ENCODE measurements around the gene PDCD1LG2. TPM values are rescaled to one million over a fixed set of nuclear protein-coding genes. Genes with fewer than 3 reads are reported as not detected.

Gene PDCD1LG2
- total RNA-seq, 1 donor from 2014 or later: 20.4 TPM

DNA sequence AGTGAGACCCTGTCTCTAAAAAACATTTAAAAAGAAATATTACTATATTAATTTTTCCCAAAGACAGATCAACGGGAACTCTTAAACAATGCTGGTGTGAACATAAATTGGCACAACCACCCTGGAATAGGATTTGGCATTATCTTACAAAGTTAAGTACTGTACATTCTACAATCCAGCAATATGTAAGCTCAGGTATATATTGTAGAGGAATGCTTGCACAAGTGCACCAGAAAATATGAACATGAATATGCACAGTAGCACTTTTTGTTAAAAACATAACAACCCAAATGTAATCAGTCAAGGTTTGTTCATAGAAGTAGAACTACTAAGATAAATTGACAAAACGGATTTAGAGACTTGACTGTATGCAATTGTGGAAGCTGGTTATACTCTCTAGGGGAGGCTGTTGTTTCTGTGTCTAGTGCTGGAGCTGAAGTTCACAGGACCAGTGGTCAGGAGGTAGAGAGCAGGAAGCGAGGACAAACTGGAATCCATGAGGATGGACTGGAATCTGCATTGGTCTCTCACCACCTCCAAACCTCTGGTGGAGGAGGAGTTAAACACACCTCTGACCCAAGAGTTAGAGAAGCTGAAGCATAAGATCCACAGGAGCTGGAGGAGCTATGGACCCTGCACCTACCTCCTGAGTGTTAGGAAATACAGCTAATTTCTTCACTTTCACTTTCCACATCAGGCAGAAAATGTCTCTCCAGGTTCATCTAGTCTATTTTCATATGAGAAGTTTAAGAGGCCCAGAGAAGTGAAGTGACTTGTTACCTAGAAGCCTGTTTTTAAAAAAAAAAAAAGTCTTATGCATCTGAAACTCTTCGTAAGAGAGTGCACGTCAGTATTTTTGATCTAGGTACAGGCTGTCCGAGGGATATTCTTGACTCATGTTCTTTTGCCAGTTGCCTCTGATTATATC is 98.2 kb downstream of the PDCD1LG2 start:
- no peak for DNase-seq (ENCODE audit: extremely low read depth, low read depth, low spot score)

DNA sequence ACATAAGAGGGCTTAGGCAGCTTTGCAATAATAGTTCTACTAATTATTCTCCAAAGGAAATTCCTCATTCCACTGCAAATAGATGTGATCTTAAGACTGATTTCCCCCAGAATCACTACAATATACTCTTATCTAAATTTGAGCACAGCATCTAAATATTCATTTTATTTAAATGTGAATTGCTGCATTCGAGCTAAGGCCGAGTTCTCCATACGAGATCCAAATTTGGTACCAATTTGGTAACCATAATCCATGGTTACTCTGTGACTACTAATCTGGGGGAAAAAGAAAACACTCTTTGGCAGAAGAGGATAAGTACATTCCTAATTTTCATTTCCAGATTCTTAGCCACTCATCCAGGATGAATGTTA is 98.9 kb downstream of the PDCD1LG2 start:
- DNase-seq (ENCODE audit: extremely low read depth, low read depth, low spot score): no peak

GRCh38 chr9:5610491-5610890 is 100.2 kb downstream of the PDCD1LG2 start:
- no peak for DNase-seq (ENCODE audit: extremely low read depth, low read depth, low spot score)

- DNase-seq (ENCODE audit: extremely low read depth, low read depth, low spot score): no peak
Measured at GRCh38 chr9:5611321-5612184, 101.2 kb downstream of the PDCD1LG2 start.

GRCh38 chr9:5612185-5612530 is 101.8 kb downstream of the PDCD1LG2 start:
- no peak for DNase-seq (ENCODE audit: extremely low read depth, low read depth, low spot score)

DNA sequence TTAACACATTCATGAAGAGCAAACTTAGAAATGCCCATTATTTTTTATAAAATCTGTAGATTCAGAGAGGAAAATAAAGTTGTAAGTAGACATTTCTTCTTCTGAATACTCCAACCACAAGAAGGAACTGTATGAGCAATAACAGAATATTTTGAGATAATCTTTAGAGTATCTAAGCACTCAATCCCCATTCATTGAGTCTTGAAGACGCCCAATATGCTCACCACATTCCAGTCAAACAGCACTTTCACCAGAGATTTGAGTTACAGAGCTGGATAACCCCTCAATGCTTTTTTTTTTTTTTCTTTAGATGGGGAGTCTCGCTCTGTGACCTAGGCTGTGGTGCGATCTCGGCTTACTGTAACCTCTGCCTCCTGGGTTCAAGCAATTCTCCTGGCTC is 103.9 kb downstream of the PDCD1LG2 start:
- no peak for DNase-seq (ENCODE audit: extremely low read depth, low read depth, low spot score)

DNA sequence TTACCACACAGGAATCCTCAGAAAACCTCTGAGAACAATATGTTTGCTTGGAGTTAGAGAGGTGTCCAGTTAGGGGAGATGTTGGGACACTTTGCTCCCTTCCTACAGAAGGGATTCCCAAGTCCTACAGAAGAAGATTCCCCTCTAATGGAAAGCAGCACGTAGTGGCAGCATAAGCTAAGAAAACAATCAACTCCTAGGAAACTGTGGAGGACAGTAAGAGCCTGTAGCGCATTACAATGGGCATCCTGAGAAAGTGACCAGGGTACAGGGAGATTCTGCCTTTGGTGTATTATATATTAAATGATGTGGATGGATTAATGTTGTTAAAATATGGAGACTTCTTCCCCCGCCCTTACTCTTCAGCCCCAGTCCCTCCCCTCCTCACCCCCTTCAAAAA is 104.7 kb downstream of the PDCD1LG2 start:
- DNase-seq (ENCODE audit: extremely low read depth, low read depth, low spot score): no peak

DNA sequence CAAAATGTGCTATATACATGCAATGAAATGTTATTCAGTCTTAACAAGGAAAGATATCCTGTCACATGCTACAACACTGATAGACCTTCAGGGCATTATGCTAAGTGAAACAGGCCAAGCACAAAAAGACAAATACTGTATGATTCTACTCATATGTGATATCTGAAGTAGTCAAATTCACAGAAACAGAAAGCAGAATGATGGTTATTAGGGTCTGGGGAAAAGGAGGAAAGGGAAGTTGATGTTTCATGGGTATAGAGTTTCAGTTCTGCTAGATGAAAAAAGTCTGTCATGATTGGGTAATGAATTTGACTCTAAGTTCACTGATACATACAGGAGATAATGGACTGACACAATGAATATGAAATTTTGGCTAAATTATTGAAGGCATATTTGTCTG is 107.4 kb downstream of the PDCD1LG2 start:
- no peak for DNase-seq (ENCODE audit: extremely low read depth, low read depth, low spot score)

- DNase-seq (ENCODE audit: extremely low read depth, low read depth, low spot score): no peak
Measured at GRCh38 chr9:5620494-5620893, 110.2 kb downstream of the PDCD1LG2 start.

Other genes with a start within 250 kb of the PDCD1LG2 start
- gene RLN2, start 205.8 kb upstream of the PDCD1LG2 start, total RNA-seq: 0.68 TPM in 1 of 2 replicates, not detected in the other
- not detected in 2 replicates for gene RLN1, start 170.7 kb upstream of the PDCD1LG2 start, total RNA-seq
- 13.0 and 25.7 TPM in 2 replicates for gene PLGRKT, start 72.6 kb upstream of the PDCD1LG2 start, total RNA-seq
- gene CD274, start 60.0 kb upstream of the PDCD1LG2 start, total RNA-seq: 15.5 and 18.2 TPM in 2 replicates
- 23.1 and 36.7 TPM in 2 replicates for gene RIC1, start 118.6 kb downstream of the PDCD1LG2 start, total RNA-seq

Data from glomerular endothelial cell (primary cell).